H7 (cell line): Measurements from ENCODE around the gene FOXL3. TPM values are rescaled to one million over a fixed set of nuclear protein-coding genes. Genes with fewer than 3 reads are reported as not detected.
"Not testable (repeated sequence)": the region's sequence is repeated elsewhere in the genome, so short reads cannot be mapped to it uniquely, and the experiment has no call there.

Experiments
- DNase-seq: peaks from one replicate; pipeline ENCODE4 v3.0.0; 2012
- H3K27me3 ChIP-seq: 2 replicates; pipeline ENCODE4 v1.6.0; 2011; ENCODE audit warnings: mild to moderate bottlenecking, low read length; ENCODE audit not compliant: control insufficient read depth, insufficient read depth
- H3K36me3 ChIP-seq: replicated peaks from 2 replicates; pipeline ENCODE4 v1.5.1; 2011; ENCODE audit warnings: low read length; ENCODE audit not compliant: control insufficient read depth, insufficient read depth
- H3K4me3 ChIP-seq: 2 replicates; pipeline ENCODE4 v1.5.1; 2011; ENCODE audit warnings: low read depth, mild to moderate bottlenecking, control low read depth, low read length, moderate library complexity; ENCODE audit not compliant: insufficient read depth
- total RNA-seq: library from RNA; depleted of rRNA; stranded (reverse); fragments of >200 nt; shearing (Covaris generic); gene quantifications from 2 replicates; pipeline ENCODE4 v1.2.3, GENCODE V29; 2014

FOXL3 gene
- total RNA-seq, 1 experiment from 2014 or later: not detected

DNA sequence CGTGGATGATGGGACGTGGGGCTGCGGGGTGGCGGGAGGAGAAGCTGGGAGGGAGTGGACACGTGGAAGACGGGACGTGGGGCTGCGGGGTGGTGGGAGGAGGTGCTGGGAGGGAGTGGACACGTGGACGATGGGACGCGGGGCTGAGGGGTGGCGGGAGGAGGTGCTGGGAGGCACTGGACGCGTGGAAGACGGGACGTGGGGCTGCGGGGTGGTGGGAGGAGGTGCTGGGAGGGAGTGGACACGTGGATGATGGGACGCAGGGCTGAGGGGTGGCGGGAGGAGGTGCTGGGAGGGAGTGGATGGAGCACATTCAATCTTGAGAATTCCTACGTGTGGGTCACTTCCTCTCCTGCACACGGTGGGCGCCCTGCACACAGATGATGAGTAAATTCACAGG lies 7.2 kb downstream of the FOXL3 start:
- not testable (repeated sequence) for H3K27me3 ChIP-seq, DNase-seq, H3K36me3 ChIP-seq, H3K4me3 ChIP-seq

DNA sequence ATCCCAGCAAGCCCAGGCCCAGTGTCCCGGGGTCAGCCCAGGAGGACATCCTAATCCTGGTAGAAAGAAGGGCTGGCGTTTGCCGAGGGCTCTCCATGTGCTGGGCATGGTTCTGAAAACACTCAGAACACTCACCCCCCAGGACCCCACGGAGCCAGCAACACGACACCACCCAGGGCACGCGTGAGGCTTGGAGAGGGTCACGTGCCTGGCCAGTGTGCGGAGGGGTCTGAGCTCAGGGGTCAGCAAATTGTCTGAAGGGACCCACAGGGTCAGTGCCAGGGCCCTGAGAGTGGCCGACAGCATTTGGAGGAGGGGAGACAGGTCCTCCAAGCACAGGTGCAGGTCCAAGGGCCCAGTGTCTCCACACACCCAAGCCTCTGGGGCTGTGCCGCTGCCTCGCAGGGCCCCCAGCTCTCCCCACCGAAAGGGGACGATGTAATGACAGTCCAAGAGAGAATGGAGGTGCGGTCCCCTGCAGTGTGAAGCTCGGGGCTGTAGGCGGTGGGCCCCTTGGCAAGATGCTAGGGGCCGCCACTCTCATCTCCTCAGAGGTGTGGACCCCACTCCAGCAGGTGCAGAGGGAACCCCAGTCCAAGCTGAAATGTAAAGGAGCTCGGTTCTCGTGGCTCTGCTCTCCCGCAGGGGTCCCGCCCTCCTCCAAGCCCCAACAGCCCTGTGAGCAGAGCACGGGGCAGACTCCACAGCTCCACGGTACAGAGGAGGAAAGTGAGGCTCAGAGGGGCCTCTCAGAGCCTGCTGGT lies 7.8 kb downstream of the FOXL3 start:
- H3K4me3 ChIP-seq: no peak overlapping the region
- no peaks in the 10 kb centered on the region for H3K27me3 ChIP-seq
- no peaks in the 10 kb centered on the region for H3K36me3 ChIP-seq
- DNase-seq: peak; percentile 52

DNA sequence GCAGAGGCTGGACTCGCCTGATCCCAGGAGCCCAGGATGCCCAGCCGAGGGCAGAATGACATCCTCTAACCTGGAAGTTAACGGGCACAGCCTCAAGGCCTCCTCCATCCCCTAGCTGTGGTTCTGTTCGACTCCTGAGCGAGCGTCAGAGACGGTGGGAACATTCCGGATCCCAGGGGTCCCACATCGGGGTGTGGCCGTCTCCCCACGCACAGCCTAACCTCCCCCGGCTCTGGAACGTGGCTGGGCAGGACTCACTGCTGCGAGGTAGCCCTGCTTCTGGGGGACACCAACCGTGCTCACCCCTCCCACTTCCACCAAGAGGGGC lies 8.4 kb downstream of the FOXL3 start:
- Histone ChIP-seq H3K27me3 (no peaks in the 10 kb centered on the region), H3K36me3 (no peaks in the 10 kb centered on the region), H3K4me3 (no peak overlapping the region)
- peak; percentile 47 for DNase-seq

DNA sequence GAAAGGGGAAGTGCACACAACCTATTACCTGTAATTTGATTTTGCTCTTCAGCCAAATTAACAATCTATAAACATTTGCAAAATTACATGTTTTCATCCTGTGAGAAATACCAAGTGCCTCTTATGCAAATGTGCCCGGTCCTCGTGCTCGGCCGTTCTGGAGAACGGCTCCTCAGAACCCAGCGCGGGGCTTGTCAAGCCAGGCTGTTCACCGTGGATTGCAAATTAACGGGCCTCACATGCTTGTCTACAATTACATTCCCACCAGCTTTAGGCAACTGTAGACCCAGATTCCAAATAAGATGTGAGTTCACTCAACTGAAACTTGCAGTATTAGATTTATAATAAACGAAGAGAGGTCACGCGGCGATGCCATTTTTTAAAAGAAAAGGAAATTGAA lies 8.8 kb downstream of the FOXL3 start:
- no peak overlapping the region for H3K4me3 ChIP-seq
- peak; percentile 50 for DNase-seq
- H3K36me3 ChIP-seq: no peaks in the 10 kb centered on the region
- H3K27me3 ChIP-seq: no peaks in the 10 kb centered on the region

DNA sequence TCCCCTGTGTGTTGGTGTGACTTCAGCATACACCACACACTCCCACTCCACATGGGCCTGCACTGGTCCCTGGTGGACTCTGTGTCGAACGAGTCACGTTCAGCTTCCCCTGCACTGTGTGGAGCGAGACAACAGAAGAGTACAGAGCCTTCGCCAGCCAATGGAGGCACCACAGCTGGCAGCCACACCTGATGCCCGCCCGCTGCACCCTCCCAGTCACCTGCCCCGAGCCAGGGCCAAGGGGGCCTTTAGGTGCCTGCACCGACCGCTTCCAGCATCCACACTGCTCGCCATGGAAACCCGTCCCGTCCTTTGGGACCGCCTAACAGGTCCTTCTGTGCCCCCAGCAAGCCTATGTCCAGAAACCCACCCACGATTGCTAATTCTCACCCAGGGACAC lies 9.2 kb downstream of the FOXL3 start:
- no peak overlapping the region for H3K4me3 ChIP-seq
- no peaks in the 10 kb centered on the region for H3K36me3 ChIP-seq
- peak; percentile 34 for DNase-seq
- H3K27me3 ChIP-seq: no peaks in the 10 kb centered on the region

DNA sequence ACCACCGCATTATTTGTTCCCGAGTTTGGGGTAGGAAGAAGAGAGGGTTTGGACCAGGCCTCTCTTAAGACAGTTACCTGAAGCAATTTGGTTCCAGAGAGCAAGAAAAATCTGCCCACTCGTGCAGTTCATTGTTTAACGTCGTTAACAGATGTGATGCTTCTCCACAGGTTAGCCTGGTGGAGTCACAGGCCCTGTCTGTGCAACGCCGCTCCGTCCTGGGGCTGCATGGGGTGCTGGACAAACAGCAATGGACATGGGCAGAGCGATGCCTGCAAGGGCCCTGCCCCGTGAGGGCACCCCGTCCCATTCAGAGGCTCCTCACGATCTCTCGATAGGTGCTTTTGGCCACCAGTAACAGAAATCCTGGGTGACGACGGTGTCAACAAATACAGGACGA lies 9.7 kb downstream of the FOXL3 start:
- DNase-seq: peak; percentile 39
- Histone ChIP-seq H3K36me3 (no peaks in the 10 kb centered on the region), H3K4me3 (no peak overlapping the region), H3K27me3 (no peaks in the 10 kb centered on the region)

DNA sequence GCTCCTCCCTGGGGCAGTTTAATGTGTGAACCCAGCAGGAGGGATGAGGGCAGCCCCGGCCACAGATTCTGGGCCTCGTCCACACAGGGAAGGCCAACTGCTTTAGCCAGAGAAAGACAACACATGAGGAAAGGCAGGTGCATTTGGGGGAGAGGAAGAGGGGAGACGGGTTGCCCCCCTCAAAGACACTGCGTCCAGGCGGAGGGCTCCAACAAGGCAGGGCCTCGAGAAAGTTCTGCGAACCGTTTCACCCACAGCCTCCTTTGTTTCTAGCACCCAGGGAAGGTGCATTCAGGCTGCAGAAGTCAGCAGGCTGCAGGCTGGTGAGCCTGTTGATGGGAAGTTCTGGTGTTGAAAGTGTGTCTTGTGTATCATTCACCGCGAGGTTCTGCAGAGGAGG lies 10.1 kb downstream of the FOXL3 start:
- H3K4me3 ChIP-seq: no peak overlapping the region
- no peaks in the 10 kb centered on the region for H3K36me3 ChIP-seq
- DNase-seq: no peak
- no peaks in the 10 kb centered on the region for H3K27me3 ChIP-seq

DNA sequence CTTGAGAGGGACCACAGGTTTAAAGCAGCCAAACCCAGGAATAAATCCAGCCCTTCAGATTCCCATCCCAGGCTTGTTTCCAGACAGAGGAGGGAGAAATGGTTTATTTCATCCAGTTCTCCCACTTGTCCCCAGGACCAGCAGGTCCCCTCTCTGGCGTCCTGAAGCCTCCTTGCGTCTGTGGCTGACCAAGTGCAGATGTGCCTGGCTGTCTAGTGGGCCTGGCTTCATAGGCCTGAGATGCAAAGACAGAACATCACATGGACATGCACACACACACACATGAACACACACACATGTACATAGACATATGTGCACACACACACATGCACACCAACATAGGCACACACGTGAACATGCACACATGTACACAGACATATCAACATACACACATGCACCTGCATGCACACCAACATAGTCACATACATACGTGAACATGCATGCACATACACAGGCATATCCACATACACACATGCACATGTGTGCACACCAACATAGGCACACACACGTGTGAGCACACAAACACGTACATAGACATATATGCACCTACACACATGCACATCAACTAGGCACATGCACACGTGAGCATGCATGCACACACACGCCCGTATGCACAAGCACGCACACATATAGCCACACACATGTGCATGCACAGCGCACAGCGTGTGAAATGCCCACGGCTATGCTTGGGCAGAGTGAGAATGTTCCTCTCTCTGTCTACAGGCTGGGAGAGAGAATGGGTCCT lies 10.7 kb downstream of the FOXL3 start:
- H3K36me3 ChIP-seq: no peaks in the 10 kb centered on the region
- H3K27me3 ChIP-seq: no peaks in the 10 kb centered on the region
- H3K4me3 ChIP-seq: no peak overlapping the region
- peak; percentile 32 for DNase-seq

DNA sequence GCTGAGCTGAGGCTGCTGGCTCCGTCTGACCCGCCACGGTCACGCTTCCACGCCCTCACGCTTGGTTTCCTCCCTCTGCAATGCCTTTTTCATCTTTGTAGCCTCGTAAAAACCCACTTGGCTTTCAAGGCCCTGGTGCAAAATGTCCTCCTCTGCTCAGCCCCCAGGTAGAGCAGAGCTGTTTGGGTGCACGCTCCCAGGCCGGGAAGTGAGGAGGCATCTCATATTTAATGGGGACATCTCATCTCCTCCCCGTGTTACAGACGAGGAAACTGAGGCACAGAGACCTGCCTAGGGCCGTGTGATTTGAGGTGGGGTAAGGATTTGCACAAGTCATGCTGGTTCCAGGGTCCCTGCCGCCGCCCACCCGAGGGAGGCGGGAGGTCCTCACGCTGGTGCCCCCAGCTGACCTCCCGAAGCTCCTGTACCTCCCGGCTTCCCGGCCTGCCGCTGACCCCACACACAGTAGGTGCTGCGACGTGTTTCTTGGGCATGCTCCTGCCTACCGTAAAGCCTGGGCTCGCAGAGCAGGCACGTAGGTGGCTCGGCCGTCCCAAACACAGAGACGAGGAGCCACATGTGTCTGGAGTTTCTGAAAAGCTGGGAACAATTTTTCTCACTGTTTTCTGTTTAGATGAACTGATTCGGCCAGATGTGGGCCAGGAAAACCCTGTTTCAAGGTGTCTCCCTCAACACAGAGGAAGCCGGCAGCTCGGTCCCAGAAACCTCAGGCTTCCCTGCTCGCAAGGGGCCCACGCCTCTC lies 11.5 kb downstream of the FOXL3 start:
- Histone ChIP-seq H3K36me3 (no peaks in the 10 kb centered on the region), H3K27me3 (no peaks in the 10 kb centered on the region), H3K4me3 (no peak overlapping the region)
- DNase-seq: peak; percentile 51

DNA sequence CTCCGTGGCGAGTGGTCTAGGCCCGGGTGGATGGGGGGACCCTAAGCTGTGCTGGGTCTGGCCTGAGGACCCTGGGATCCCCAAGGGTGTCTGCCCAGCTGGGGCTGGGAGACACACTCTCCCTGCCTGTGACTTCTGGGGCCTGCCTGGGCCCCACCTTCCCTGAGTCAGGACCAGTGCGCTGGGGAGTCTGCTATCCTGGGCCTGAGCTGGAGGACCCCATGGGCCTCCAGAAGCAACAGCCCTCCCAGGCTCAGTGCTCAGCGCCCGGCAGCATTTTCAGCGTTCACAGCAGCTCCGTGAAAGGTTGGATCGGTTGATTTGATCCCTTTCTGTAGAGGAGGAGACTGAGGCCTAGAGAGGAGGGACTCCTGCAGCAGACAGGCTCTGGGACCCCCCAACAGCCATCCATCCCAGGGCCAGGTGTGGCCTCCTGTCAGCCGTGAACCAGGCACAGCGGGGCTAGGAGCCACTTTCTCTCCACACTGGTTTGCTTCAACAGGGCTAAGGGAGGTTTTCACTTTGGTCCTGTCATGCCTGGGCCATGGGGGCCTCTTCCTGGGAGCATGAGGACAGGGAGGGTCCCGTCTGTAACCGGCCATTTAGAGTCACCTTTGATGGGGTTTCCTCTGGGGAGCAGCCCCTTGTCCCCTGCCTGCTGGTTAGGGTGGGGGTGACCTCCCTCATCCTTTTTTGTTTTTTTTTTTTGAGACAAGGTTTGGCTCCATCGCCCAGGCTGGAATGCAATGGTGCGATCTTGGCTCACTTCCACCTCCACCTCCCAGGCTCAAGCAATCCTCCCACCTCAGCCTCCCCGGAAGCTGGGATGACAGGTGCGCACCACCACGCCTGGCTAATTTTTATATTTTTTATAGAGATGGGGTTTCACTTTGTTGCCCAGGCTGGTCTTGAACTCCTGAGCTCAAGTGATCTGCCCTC lies 12.4 kb downstream of the FOXL3 start:
- no peaks in the 10 kb centered on the region for H3K36me3 ChIP-seq
- peak; percentile 51 for DNase-seq
- no peak overlapping the region for H3K4me3 ChIP-seq
- H3K27me3 ChIP-seq: no peaks in the 10 kb centered on the region

DNA sequence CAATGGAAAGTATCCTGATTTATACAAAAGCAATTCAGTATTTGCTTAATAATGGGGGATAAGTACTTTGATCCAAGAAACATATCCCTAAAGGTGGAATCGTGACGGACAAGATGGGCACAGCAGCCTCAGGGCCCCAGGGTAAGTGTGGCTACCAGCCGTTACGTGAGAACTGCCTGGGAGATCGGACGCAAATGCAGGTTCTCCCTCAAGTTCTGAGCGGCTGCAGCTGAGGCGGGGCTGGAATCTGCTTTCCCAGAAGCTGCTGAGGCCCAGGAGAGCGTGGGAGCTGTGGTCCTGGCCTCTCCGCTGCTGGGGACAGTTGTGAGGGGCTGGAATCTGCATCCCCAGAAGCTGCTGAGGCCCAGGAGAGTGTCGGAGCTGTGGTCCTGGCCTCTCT lies 13.5 kb downstream of the FOXL3 start:
- no peaks in the 10 kb centered on the region for H3K27me3 ChIP-seq
- DNase-seq: peak; percentile 51
- H3K4me3 ChIP-seq: no peak overlapping the region
- no peaks in the 10 kb centered on the region for H3K36me3 ChIP-seq

DNA sequence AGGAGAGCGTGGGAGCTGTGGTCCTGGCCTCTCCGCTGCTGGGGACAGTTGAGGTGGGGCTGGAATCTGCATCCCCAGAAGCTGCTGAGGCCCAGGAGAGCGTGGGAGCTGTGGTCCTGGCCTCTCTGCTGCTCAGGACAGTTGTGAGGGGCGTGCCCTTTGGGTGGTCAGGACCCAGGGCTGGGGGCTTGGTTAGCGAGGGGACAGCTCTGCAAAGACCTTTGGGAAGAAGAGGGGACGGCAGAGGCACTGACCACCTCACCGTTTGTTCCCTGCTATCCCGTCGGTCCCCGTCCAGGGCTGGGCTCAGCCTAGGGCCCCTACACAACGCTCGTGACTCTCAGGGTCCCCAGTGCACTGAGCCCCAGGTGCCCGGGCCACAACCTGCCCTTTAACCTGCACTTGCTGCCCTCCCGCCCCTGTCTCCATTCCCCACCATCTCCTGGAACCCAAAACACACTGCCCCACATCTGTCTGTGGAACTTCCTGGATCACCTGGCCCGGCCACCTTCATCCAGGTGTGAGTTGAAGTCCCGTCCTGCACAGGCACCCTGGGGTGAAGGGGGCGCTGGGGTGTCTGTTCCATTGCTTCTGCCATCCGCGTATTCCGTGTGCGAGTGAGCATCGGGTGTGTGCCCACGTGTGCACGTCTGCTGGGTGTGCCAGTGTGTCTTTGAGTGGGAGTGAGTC lies 14.1 kb downstream of the FOXL3 start:
- no peaks in the 10 kb centered on the region for H3K36me3 ChIP-seq
- no peak for DNase-seq
- H3K27me3 ChIP-seq: no peaks in the 10 kb centered on the region
- H3K4me3 ChIP-seq: no peak overlapping the region

DNA sequence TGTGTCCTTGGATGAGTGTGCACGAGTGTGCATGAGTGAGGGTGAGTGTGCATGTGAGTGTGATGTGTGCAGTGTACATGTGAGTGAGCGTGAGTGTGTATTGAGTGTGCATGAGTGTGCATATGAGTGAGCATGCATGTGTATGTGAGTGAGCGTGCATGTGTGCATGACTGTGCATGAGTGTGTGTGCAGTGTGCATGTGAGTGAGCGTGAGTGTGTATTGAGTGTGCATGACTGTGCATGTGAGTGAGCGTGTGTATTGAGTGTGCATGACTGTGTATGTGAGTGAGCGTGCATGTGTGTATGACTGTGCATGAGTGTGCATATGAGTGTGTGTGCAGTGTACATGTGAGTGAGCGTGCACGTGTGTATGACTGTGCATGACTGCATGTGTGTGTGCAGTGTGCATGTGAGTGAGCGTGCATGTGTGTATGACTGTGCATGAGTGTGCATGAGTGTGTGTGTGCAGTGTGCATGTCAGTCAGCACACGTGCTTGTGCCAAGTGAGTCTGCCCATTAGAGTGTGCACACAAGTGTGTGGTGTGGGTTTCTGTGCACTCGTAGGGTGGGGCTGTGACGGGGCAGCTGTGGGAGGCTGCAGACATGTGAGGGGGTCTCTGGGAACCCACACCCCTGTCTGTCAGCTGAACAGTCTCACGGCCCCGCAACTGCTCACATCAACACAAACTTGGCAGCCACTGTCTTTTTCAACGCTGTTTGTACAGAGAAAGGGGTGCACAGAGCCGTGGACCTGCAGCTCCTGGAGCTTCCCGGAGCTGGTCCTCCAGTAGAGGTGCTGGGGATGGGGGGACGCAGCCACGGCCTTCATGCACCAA lies 14.8 kb downstream of the FOXL3 start:
- DNase-seq: no peak
- Histone ChIP-seq H3K36me3 (no peaks in the 10 kb centered on the region), H3K4me3 (no peak overlapping the region), H3K27me3 (no peaks in the 10 kb centered on the region)
